Endothelial cell of umbilical vein (primary cell): Measurements from ENCODE around the gene TPCN2. TPM values are rescaled to one million over a fixed set of nuclear protein-coding genes. Genes with fewer than 3 reads are reported as not detected.

Source experiments
- BruUV-seq: library from RNA; stranded (reverse); fragments of 400-500 nt; replicated peaks from 2 replicates; lab custom pipeline; 2021; lab: Mats Ljungman, UMichigan
- CTCF ChIA-PET: fragments of 300-600, 350-600 bp; sonication (Branson Sonifier 250); formaldehyde crosslinking; loops from one replicate; lab custom pipeline; 2021; ENCODE audit warnings: antibody characterized with exemption, inconsistent platforms; lab: Charles Lee
- POLR2A ChIA-PET: fragments of 300-600, 350-600 bp; sonication (Branson Sonifier 250); formaldehyde crosslinking; loops from one replicate; lab custom pipeline; 2021; ENCODE audit warnings: antibody characterized with exemption, inconsistent platforms; lab: Charles Lee
- DNase-seq: peaks from one replicate; pipeline ENCODE4 v3.0.0-alpha.2; 2011; ENCODE audit warnings: low read depth, low spot score
- FAIRE-seq: peaks from 2 replicates; lab custom pipeline; 2011; peaks lifted over from hg19 to GRCh38; lab: Jason Lieb, UNC
- H2AFZ ChIP-seq: 2 replicates; pipeline ENCODE4 v1.6.0; 2012; ENCODE audit warnings: low read depth, low read length, control low read depth, inconsistent platforms
- H3K27ac ChIP-seq: 2 replicates; pipeline ENCODE4 v1.5.1; 2011; ENCODE audit warnings: low read depth, mild to moderate bottlenecking, control low read depth, low read length, moderate library complexity; ENCODE audit not compliant: insufficient read depth
- H3K27me3 ChIP-seq, 2 experiments: 2 replicates each; pipeline versions ENCODE4 v1.6.0 to v1.6.1; 2011; ENCODE audit warnings: low read length in 2 of 2, mixed read lengths in 1 of 2; ENCODE audit not compliant: control insufficient read depth in 2 of 2, insufficient read depth in 2 of 2
- H3K36me3 ChIP-seq, 2 experiments: 2 replicates in 1 of 2; 3 replicates in 1 of 2; pipeline ENCODE4 v1.5.1; 2011; ENCODE audit warnings: low read length in 2 of 2, mild to moderate bottlenecking in 1 of 2, moderate library complexity in 1 of 2; ENCODE audit not compliant: control insufficient read depth in 2 of 2, insufficient read depth in 2 of 2; ENCODE audit errors: extremely low read depth in 1 of 2
- H3K4me1 ChIP-seq: 3 replicates; pipeline ENCODE4 v1.5.1; 2011; ENCODE audit warnings: mild to moderate bottlenecking, low read length; ENCODE audit not compliant: control insufficient read depth, insufficient read depth; ENCODE audit errors: extremely low read depth
- H3K4me2 ChIP-seq: 2 replicates; pipeline ENCODE4 v1.6.1; 2011; ENCODE audit warnings: low read length, control low read depth, mixed read lengths; ENCODE audit not compliant: insufficient read depth
- H3K4me3 ChIP-seq, 3 experiments: fragments of 200-600 bp in 1 of 3; sonication (generic), shearing (Covaris generic) in 1 of 3; replicated peaks in 1 of 3; 2 replicates each; pipeline ENCODE4 v1.5.1; 2011 to 2016; ENCODE audit warnings: control low read depth in 3 of 3, low read length in 3 of 3, mild to moderate bottlenecking in 2 of 3, inconsistent platforms in 1 of 3, low read depth in 1 of 3, moderate library complexity in 1 of 3; ENCODE audit not compliant: insufficient read depth in 1 of 3
- H3K79me2 ChIP-seq: 2 replicates; pipeline ENCODE4 v1.6.0; 2012; ENCODE audit warnings: low read length, inconsistent platforms; ENCODE audit not compliant: control insufficient read depth, insufficient read depth
- H3K9ac ChIP-seq: replicated peaks from 2 replicates; pipeline ENCODE3; 2011; ENCODE audit warnings: low read length, control low read depth; ENCODE audit not compliant: insufficient read depth; ENCODE audit errors: extremely low read depth
- H3K9me1 ChIP-seq: replicated peaks from 3 replicates; pipeline ENCODE4 v1.6.0; 2011; ENCODE audit warnings: mild to moderate bottlenecking, low read length; ENCODE audit not compliant: control insufficient read depth, insufficient read depth; ENCODE audit errors: extremely low read depth
- H3K9me3 ChIP-seq: replicated peaks from 2 replicates; pipeline ENCODE4 v1.5.1; 2012; ENCODE audit warnings: low read length, inconsistent platforms; ENCODE audit not compliant: control insufficient read depth, insufficient read depth
- H4K20me1 ChIP-seq: replicated peaks from 2 replicates; pipeline ENCODE3; 2011; ENCODE audit warnings: mild to moderate bottlenecking, low read length; ENCODE audit not compliant: control insufficient read depth, insufficient read depth; ENCODE audit errors: extremely low read depth
- EZH2 ChIP-seq: IDR thresholded peaks from 2 replicates; pipeline ENCODE4 v1.6.1; 2012; ENCODE audit warnings: borderline replicate concordance, low read depth, mild to moderate bottlenecking, moderate library complexity, low read length, inconsistent platforms; ENCODE audit not compliant: severe bottlenecking
- FOS ChIP-seq: IDR thresholded peaks from 2 replicates; pipeline ENCODE4 v1.6.1; 2011; ENCODE audit warnings: mild to moderate bottlenecking, low read length, moderate library complexity, borderline replicate concordance; ENCODE audit not compliant: insufficient read depth
- GATA2 ChIP-seq: IDR thresholded peaks from 2 replicates; pipeline ENCODE4 v1.7.0; 2011; ENCODE audit warnings: low read depth, mild to moderate bottlenecking, moderate library complexity, mixed read lengths, low read length; ENCODE audit not compliant: insufficient read length, insufficient read depth
- JUN ChIP-seq: IDR thresholded peaks from 2 replicates; pipeline ENCODE4 v1.6.1; 2011; ENCODE audit warnings: borderline replicate concordance, low read depth; ENCODE audit not compliant: insufficient read length, insufficient read depth
- MYC ChIP-seq: IDR thresholded peaks from one replicate; pipeline ENCODE4 v1.6.1; 2011; ENCODE audit warnings: mild to moderate bottlenecking, low read depth, low read length
- POLR2A ChIP-seq: IDR thresholded peaks from 2 replicates; pipeline ENCODE4 v1.6.1; 2012; ENCODE audit warnings: low read depth, mild to moderate bottlenecking, control low read depth, low read length
- POLR2AphosphoS5 ChIP-seq: IDR thresholded peaks from 2 replicates; pipeline ENCODE4 v1.6.1; 2012; ENCODE audit warnings: low read depth, mild to moderate bottlenecking, control low read depth, low read length, moderate library complexity; ENCODE audit not compliant: insufficient read depth
- dilution Hi-C: fragments of 300-500 bp; cut with MboI; formaldehyde crosslinking; loops from one replicate; pipeline ENCODE4 v1.15.0; 2019; ENCODE audit warnings: low sequenced_read_pairs; ENCODE audit not compliant: extremely low pct_ligation_motif_present
- intact Hi-C: fragments of 100-400 bp; cut with micrococcal nuclease; formaldehyde crosslinking; loops from one replicate; pipeline ENCODE4 v1.10.0; 2022
- polyA plus RNA-seq, 4 experiments: library from polyadenylated mRNA; depleted of rRNA in 3 of 4; stranded (reverse) in 3 of 4; unstranded in 1 of 4; fragments of >200 nt; gene quantifications; 2 replicates each; pipeline versions ENCODE4 v1.2.1 to v1.2.3, GENCODE V29; 2011 to 2012; ENCODE audit warnings: missing spikeins in 1 of 4
- total RNA-seq: library from RNA; stranded (reverse); gene quantifications from 2 replicates; pipeline ENCODE4 v1.2.3, GENCODE V29; 2021
- TF ChIP-seq, protein P1 (sequence below): IDR thresholded peaks from 2 replicates; pipeline ENCODE4 v1.6.1; 2011; ENCODE audit not compliant: insufficient read depth, insufficient read length
- TF ChIP-seq, protein P2 (sequence below), 2 donors: IDR thresholded peaks; 1 replicate in 1 of 2; 2 replicates in 1 of 2; pipeline ENCODE4 v1.5.1; 2011; ENCODE audit warnings: low read length in 2 of 2, mild to moderate bottlenecking in 2 of 2, moderate library complexity in 2 of 2, control low read depth in 1 of 2, inconsistent platforms in 1 of 2, low read depth in 1 of 2; ENCODE audit not compliant: insufficient read depth in 1 of 2; ENCODE audit errors: extremely low read depth in 1 of 2

Gene TPCN2
- total and polyA plus RNA-seq, 2 donors (not counting 3 experiments of a cell fraction or from before 2014, with no cell fraction given): 10.3 to 13.4 TPM

DNA sequence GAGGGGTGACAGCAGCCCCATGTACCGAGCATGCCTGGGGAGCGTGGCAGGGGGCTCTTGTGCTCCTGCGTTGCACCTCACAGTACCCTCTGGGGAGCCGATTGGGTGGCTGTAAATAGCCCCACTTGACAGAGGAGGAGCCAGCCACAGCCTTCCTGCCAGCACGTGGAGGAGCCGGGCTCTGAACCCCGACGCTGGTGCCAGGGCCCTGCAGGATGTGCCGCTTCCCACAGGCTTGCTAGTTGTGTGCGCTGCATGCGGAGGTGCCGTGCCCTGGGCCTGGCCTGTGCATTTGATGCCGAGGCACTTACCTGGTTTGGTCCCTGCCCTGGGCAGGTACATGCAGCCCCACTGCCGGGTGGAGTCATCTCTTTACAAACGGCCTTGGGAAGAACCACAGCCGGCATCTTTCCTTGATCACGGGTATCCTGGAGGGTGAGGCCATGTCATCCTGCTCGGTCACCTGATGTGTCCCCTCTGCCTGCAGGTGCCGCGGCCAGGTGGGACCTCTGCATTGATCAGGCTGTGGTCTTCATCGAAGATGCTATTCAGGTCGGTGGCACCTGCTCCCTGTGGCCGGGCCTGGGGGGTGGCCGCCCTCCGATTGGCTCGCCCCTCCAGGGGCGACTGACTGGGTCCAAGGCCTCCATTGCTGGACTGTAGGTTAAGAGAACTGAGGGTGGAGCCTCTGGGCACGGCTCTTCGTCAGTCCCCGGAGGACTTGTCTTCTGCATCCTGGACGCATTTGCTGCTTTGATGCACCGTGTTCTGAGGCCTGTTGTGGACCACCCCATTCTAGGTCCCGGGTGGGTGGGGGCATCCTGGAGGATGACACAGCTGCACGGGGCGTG, 5.0 kb downstream of the TPCN2 start:
- Histone ChIP-seq H3K4me3 (no peak overlapping the region), H3K9me1 (no peaks in the 10 kb centered on the region), H3K27ac (no peak overlapping the region), H3K27me3 (no peaks in the 10 kb centered on the region), H3K4me2 (no peak overlapping the region), H3K4me1 (peaks cover 5% of the 10 kb centered on the region), H3K9ac (no peak overlapping the region), H3K79me2 (peaks cover 18% of the 10 kb centered on the region), H3K36me3 (peaks cover 0 to 11% of the 10 kb centered on the region in 2 experiments), H4K20me1 (no peaks in the 10 kb centered on the region), H3K9me3 (no peaks in the 10 kb centered on the region), H2AFZ (no peak overlapping the region)
- POLR2A ChIA-PET: no interaction called here
- dilution Hi-C loops: no loop called here
- BruUV-seq: no TSS peak
- TF ChIP-seq POLR2AphosphoS5: no peak
- TF ChIP-seq POLR2A: no peak
- no peak for TF ChIP-seq MYC
- TF ChIP-seq EZH2: no peak
- TF ChIP-seq FOS: no peak
- TF ChIP-seq, protein P1, sequence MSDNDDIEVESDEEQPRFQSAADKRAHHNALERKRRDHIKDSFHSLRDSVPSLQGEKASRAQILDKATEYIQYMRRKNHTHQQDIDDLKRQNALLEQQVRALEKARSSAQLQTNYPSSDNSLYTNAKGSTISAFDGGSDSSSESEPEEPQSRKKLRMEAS: no peak
- no peak for TF ChIP-seq JUN
- TF ChIP-seq, protein P2, sequence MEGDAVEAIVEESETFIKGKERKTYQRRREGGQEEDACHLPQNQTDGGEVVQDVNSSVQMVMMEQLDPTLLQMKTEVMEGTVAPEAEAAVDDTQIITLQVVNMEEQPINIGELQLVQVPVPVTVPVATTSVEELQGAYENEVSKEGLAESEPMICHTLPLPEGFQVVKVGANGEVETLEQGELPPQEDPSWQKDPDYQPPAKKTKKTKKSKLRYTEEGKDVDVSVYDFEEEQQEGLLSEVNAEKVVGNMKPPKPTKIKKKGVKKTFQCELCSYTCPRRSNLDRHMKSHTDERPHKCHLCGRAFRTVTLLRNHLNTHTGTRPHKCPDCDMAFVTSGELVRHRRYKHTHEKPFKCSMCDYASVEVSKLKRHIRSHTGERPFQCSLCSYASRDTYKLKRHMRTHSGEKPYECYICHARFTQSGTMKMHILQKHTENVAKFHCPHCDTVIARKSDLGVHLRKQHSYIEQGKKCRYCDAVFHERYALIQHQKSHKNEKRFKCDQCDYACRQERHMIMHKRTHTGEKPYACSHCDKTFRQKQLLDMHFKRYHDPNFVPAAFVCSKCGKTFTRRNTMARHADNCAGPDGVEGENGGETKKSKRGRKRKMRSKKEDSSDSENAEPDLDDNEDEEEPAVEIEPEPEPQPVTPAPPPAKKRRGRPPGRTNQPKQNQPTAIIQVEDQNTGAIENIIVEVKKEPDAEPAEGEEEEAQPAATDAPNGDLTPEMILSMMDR (IDR thresholded peaks at IDR 0.05; ENCODE audit: extremely low read depth in 1 of 2, insufficient read depth in 1 of 2, low read depth in 1 of 2, low read length in 2 of 2): no peak
- no peak for TF ChIP-seq GATA2
- intact Hi-C loops: no loop called here
- CTCF ChIA-PET: no interaction called here
- DNase-seq: no peak
- no peak for FAIRE-seq
